HL-60/S4 treated with retinoic acid at 250 ng/mL for 4 days and 3 days (cell line): ENCODE data around the gene FABP7.
"Not testable (repeated sequence)": the region's sequence is repeated elsewhere in the genome, so short reads cannot be mapped to it uniquely, and the experiment has no call there.

ENCODE experiments used
- in situ Hi-C: fragments of 300-500 bp; cut with MboI; formaldehyde crosslinking; loops from 2 replicates; pipeline ENCODE4 v1.7.0; 2022; ENCODE audit warnings: low sequenced_read_pairs

Gene FABP7

GRCh38 chr6:122779667-122780066 is at the start of gene FABP7:
TSS of gene FABP7 (plus strand) at chr6:122779716. CDS start at chr6:122779795, 79 bp downstream.
- in situ Hi-C loops, result no loop called here

- in situ Hi-C loops, result loop anchor here (10.0 kb wide), 1 partner anchor 104 kb away; no protein-coding TSS in a partner anchor
Measured at GRCh38 chr6:122730334-122730733, 49.2 kb upstream of the FABP7 start.

DNA sequence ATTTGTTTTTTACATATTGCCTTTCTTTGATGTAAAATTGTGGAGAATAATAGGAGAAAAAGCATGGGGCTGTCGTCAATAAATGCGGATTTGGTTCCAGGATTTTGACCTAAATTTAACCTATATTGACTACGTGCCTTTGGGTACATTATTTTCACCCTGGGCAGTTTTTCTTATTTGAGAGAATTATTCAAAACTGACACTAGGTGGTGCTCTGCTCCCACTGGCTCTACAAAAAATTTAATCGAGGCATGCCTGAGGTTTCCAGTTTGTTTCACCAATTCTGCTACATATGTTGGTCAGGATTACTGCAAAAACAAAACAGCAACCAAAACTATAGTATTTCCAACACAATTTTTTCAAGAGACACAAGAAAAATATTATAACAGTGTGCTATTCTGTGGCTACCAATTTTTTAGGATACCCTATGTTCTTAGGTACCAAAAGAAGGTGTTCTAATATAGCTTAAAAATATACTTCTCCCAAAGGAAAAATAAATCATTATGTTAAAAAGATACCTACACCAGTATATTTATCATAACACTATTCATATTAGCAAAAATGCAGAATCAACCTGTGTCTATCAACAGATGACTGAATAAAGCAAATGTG is 48.6 kb upstream of the FABP7 start:
- in situ Hi-C loops, result loop anchor here (10.0 kb wide), 1 partner anchor 104 kb away; no protein-coding TSS in a partner anchor

DNA sequence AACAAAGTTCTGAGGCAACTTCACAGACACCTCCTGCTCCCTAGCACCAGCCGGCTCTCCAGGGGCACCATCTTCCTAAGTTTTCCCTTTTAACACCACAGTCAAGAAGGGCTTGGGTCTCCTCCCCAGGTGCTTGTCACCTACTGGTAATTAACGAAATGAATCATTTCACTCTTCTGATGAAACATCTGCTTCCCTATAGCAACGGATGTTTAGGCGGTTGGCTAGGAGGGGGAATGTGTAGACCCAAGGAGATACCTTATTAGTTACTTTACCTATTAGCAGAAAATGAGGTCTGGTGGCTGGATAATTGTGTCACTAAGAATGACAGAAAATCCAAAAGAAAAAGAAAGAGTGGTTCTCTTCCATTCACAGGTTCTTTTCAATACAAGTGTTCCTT is 46.3 kb upstream of the FABP7 start:
- in situ Hi-C loops, result loop anchor here (10.0 kb wide), 1 partner anchor 102 kb away; no protein-coding TSS in a partner anchor

GRCh38 chr6:122734529-122735395 is 44.8 kb upstream of the FABP7 start:
- in situ Hi-C loops, result loop anchor here (10.0 kb wide), 1 partner anchor 100 kb away; no protein-coding TSS in a partner anchor

DNA sequence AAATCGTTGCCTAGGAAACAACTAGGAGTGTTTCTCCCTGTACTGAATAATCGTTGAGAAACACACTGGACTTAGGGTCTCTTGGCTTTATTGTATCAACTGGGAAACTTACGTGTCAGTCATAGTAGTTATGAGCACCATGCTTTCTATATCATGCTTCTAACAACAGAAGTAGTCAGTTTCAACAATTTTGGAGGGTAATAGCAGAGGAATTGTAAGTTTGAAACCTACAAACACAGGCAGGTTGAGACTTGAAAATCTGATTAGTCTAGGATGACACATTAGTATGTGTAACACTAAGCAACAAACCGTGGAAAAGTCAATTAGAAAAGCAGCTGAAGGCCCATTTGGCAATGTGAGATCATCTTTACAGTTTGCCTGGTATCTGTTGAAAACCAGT is 43.9 kb upstream of the FABP7 start:
- in situ Hi-C loops, result loop anchor here (10.0 kb wide), 1 partner anchor 99 kb away; no protein-coding TSS in a partner anchor

DNA sequence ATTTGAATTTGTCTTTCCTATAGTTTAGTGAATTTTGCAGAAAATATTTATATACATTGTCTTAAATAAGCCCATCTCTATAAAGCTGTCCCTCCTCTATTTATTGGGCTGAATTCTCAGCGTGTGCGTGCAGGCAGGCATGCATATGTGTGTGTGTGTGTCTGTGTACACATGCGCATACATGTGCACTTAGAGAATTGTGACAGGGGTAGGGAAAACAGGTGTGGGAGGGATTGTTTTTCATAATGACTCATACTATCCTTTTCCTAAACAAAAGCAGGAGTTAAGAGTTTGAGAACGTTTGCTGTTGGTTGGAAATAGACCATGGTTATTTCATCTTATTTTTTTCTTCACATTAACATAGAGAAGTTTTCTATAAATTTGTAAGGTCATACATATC is 43.4 kb upstream of the FABP7 start:
- in situ Hi-C loops, result loop anchor here (10.0 kb wide), 1 partner anchor 99 kb away; no protein-coding TSS in a partner anchor

DNA sequence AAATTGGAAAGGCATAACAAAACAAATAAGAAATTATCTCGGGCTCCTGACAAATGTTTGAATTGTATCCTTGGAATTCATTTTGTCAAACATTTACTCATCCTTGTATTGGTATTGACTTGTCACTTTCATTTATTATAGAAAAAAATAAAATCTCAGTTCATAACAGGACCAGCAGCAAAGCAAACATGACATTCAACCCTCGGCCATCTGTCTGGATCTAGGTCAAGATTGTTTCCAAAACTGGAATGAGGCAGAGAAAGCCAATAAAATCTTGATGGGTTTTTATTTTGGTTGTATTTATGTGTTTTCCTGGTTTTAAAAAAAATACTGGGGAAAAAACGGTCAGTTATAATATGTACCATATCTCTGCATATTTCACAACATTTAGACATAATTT is 42.9 kb upstream of the FABP7 start:
- in situ Hi-C loops, result loop anchor here (10.0 kb wide), 1 partner anchor 98 kb away; no protein-coding TSS in a partner anchor

DNA sequence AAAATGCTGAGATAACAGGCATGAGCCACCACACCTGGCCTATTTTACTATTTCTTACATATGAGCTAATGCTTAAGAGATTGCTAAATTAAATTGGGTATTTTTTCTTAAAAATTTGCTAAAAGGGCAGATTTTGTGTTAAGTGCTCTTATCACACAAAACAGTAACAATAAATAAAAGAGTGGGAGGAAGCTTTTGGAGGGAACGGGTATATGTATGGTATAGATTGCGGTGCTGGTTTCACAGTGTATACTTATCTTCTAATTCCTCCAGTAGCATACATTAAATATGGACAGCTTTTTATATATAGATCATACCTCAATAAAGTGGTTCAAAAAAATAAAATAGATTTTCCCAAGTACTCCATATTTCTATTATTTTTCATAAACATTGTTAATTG is 39.4 kb upstream of the FABP7 start:
- in situ Hi-C loops, result no loop called here

GRCh38 chr6:122740936-122741335 is 38.6 kb upstream of the FABP7 start:
- in situ Hi-C loops, result no loop called here

- in situ Hi-C loops, result not testable (repeated sequence)
Measured at GRCh38 chr6:122744247-122744646, 35.3 kb upstream of the FABP7 start.

DNA sequence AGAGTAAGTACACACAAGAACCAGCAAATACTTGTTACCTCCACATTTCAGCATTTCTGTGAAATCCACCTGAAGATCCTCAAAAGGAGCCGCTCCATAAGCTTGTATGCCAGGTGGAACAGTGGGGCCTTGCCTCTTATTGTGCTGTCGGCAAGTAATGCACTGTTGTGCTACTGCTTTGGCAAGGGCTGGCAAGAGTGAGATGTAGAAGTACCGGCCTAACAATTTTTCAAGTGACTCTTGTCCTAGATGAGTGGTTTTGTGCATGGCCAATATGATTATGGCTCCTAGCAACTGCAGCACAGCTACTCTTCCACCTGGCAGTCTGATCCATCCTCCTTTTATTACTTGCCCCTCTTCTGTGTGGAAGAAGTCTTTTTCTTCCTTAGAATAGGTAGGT is 34.7 kb upstream of the FABP7 start:
- in situ Hi-C loops, result not testable (repeated sequence)

GRCh38 chr6:122746688-122747087 is 32.8 kb upstream of the FABP7 start:
- in situ Hi-C loops, result no loop called here

- in situ Hi-C loops, result no loop called here
Measured at GRCh38 chr6:122747573-122747972, 31.9 kb upstream of the FABP7 start.

- in situ Hi-C loops, result not testable (repeated sequence)
Measured at GRCh38 chr6:122748945-122749344, 30.6 kb upstream of the FABP7 start.

DNA sequence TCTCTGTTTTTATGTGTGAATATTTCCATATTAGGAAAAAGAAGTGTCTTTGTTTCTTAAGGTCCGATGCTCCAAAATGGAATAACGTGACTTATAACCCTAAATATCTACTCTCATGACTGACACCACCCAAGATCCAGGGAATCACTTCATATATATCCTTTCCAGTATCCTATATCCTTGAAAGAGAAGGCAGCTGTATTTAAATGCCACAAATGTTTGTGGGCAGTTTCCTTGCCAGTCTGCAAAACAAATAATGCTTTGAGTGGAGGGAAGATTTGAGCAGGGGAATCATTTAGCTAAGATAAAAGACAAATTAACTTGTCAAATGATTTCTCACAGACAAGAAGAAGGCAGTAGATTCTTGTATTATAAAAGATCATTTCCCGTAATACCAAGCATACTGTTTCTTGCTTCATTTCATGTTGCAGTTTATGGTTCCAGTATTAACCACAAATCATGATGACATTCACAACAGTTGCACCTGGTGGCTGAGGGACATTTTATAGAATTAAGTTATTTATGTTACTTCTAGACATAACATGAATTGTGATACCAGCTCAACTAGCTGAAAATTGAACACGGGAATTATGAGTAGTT is 30.0 kb upstream of the FABP7 start:
- in situ Hi-C loops, result no loop called here

DNA sequence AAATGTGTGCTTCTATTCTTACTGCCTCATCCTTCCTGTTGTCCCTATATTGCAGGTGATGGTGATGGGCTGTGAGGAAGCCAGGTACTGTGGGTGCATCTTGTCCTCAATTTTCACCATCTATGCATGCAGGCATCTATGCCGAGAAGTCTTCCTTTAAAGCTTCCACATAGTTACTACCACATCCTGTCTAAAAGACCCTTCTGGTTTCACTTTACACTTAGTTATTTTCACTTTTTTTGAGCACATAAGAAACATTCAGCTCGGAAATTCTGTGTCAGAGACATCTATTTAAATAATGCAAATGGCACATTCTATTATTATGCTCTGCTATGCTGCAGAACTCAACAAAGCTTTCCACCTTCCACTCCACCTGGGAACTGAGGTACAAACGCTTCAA is 28.2 kb upstream of the FABP7 start:
- in situ Hi-C loops, result no loop called here

DNA sequence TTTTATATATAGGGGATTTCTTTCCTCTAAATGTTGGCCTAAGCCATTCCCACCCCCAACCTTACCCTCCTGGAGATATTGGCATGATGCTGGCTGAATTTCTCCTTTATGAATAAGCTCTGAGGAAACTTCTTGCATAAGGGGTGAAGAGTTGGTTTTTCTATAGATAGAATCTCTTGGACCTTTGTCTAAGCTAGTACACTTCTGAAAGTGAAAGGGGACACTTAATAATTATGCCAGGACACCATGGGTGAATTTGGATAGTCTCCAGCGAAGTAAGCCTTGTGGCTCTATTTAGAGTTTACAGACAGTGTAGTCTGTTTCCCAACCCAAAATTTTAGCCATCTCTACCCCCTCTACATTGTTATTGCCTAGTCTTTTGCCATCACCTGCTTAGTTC is 27.1 kb upstream of the FABP7 start:
- in situ Hi-C loops, result no loop called here

DNA sequence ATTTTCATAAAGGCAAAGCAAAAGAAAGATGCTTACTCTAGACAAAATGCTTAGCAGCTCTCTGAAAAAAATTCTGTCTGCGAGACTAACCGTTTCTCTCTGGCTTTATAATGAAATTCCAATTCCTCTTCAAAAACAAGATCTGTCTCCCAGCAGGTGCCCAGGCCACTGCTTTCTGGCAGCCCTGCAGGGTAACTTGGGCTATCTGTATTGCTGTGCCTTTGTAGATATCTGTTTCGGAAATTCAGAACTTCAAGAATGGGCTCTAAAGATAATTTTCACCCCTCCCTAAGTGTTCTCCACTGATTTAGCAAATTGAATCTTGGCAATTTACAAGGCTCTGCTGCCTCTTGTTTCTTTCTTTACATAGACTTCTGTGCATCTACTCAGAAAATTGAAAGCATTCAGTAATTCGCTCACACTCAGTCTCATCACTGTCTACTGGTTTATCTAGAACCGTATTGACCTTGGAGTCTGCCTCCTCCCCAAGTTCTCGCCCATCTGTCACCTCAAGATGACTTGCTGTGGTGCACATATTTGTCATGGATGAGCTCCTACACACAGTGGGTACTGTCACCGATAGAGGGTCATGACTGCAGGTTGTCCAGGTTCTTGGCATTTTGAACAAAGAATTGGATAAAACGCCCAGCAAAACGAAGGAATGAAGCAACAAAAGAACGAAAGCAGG is 26.4 kb upstream of the FABP7 start:
- in situ Hi-C loops, result no loop called here

- in situ Hi-C loops, result no loop called here
Measured at GRCh38 chr6:122753688-122754056, 25.8 kb upstream of the FABP7 start.

- in situ Hi-C loops, result no loop called here
Measured at GRCh38 chr6:122754191-122754731, 25.3 kb upstream of the FABP7 start.
